NCI-H345 (cell line): Measurements from ENCODE around the gene EPB41L3.
"Not testable (repeated sequence)": the region's sequence is repeated elsewhere in the genome, so short reads cannot be mapped to it uniquely, and the experiment has no call there.

ENCODE experiments used
- DNase-seq: peaks from one replicate; lab custom pipeline; 2025; lab: John Stamatoyannopoulos, UW

EPB41L3 gene

GRCh38 chr18:5543773-5544389 lies at the start of gene EPB41L3:
TSS of gene EPB41L3 (minus strand) at chr18:5543997. CDS start at chr18:5489183, 54,814 bp downstream.
- DNase-seq, result peak; percentile 31

GRCh38 chr18:5588529-5588928 lies 44.7 kb upstream of the EPB41L3 start:
- DNase-seq, result no peak

- DNase-seq, result no peak
Observed at GRCh38 chr18:5585653-5586052, 41.9 kb upstream of the EPB41L3 start.

- no peak for DNase-seq
Observed at GRCh38 chr18:5584746-5585417, 41.1 kb upstream of the EPB41L3 start.

GRCh38 chr18:5582849-5583681 lies 39.3 kb upstream of the EPB41L3 start:
- no peak for DNase-seq

- no peak for DNase-seq
Observed at GRCh38 chr18:5582076-5582475, 38.3 kb upstream of the EPB41L3 start.

- no peak for DNase-seq
Observed at GRCh38 chr18:5574843-5575242, 31.0 kb upstream of the EPB41L3 start.

- no peak for DNase-seq
Observed at GRCh38 chr18:5571666-5572065, 27.9 kb upstream of the EPB41L3 start.

GRCh38 chr18:5570613-5571012 lies 26.8 kb upstream of the EPB41L3 start:
- DNase-seq, result not testable (repeated sequence)

- DNase-seq, result no peak
Observed at GRCh38 chr18:5568416-5568815, 24.6 kb upstream of the EPB41L3 start.

GRCh38 chr18:5558851-5559250 lies 15.1 kb upstream of the EPB41L3 start:
- no peak for DNase-seq

- DNase-seq, result no peak
Observed at GRCh38 chr18:5556310-5556974, 12.6 kb upstream of the EPB41L3 start.

GRCh38 chr18:5554629-5555028 lies 10.8 kb upstream of the EPB41L3 start:
- no peak for DNase-seq

- DNase-seq, result peak; percentile 21
Observed at GRCh38 chr18:5546660-5547059, 2.9 kb upstream of the EPB41L3 start.

GRCh38 chr18:5543036-5543680 lies 639 bp downstream of the EPB41L3 start:
- peak; percentile 36 for DNase-seq

GRCh38 chr18:5542515-5543035 lies 1.2 kb downstream of the EPB41L3 start:
- DNase-seq, result no peak

GRCh38 chr18:5541644-5542043 lies 2.2 kb downstream of the EPB41L3 start:
- DNase-seq, result no peak

- no peak for DNase-seq
Observed at GRCh38 chr18:5539391-5539790, 4.4 kb downstream of the EPB41L3 start.

GRCh38 chr18:5538544-5538943 lies 5.3 kb downstream of the EPB41L3 start:
- no peak for DNase-seq

- no peak for DNase-seq
Observed at GRCh38 chr18:5537860-5538259, 5.9 kb downstream of the EPB41L3 start.

GRCh38 chr18:5534845-5535244 lies 9.0 kb downstream of the EPB41L3 start:
- DNase-seq, result no peak

GRCh38 chr18:5532066-5532465 lies 11.7 kb downstream of the EPB41L3 start:
- DNase-seq, result no peak
